Measurements from ENCODE around the gene CPLX4. TPM values are rescaled to one million over a fixed set of nuclear protein-coding genes. Genes with fewer than 3 reads are reported as not detected.

Gene CPLX4
- total RNA-seq, 2 donors from 2014 or later = not detected

- no peak overlapping the region for H3K4me3 Mint-ChIP-seq
- peak; percentile 50 to 51 for ATAC-seq
- no peaks in the 10 kb centered on the region for H3K36me3 Mint-ChIP-seq
- H3K9me3 Mint-ChIP-seq = no peaks in the 10 kb centered on the region
- DNase-seq (ENCODE audit: low spot score) = no peak
- H3K27me3 Mint-ChIP-seq = peaks cover 19 to 23% of the 10 kb centered on the region in 2 donors
- no peak overlapping the region for H3K27ac Mint-ChIP-seq
- no peaks in the 10 kb centered on the region for H3K4me1 Mint-ChIP-seq (ENCODE audit: low read depth in 2 of 2)
These were observed 17.7 kb downstream of the CPLX4 start for GRCh38 chr18:59300676-59301285.

DNA sequence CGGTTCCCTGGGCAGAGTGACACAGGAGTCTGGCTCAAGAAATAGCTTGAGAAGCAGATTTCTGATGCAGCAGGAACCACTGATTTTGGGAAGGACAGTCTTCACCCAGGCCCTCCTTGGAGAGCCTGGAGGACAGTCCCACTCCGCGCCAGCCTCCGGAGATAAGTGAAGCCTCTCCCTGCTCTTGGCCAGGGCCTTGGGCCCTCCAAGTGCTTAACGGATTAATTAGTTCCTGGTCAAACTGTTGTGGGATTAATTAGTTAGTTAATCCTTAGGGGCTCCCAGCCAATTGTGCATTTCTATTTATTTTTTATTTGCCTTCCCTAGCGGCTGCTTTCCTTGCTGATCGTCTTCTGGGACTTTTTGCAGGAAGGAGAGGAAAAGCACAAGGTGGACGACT lies 19.6 kb downstream of the CPLX4 start:
- Mint-ChIP-seq H3K4me1 (ENCODE audit: low read depth in 2 of 2) (no peaks in the 10 kb centered on the region), H3K4me3 (no peak overlapping the region), H3K27ac (no peak overlapping the region), H3K27me3 (peaks cover 20 to 24% of the 10 kb centered on the region in 2 donors), H3K36me3 (no peaks in the 10 kb centered on the region), H3K9me3 (peaks cover 4% of the 10 kb centered on the region)
- no peak for DNase-seq (ENCODE audit: low spot score)
- no peak for ATAC-seq

GRCh38 chr18:59293317-59293716 lies 25.1 kb downstream of the CPLX4 start:
- H3K27ac Mint-ChIP-seq = no peak overlapping the region
- no peak overlapping the region for H3K4me3 Mint-ChIP-seq
- peaks cover 4% of the 10 kb centered on the region for H3K9me3 Mint-ChIP-seq
- H3K4me1 Mint-ChIP-seq (ENCODE audit: low read depth in 2 of 2) = no peaks in the 10 kb centered on the region
- H3K27me3 Mint-ChIP-seq = peaks cover 31 to 45% of the 10 kb centered on the region in 2 donors
- H3K36me3 Mint-ChIP-seq = no peaks in the 10 kb centered on the region
- ATAC-seq = no peak
- DNase-seq (ENCODE audit: low spot score) = no peak

GRCh38 chr18:59286341-59286740 lies 32.1 kb downstream of the CPLX4 start:
- H3K4me3 Mint-ChIP-seq = no peak overlapping the region
- H3K27me3 Mint-ChIP-seq = peaks cover 35 to 45% of the 10 kb centered on the region in 2 donors
- H3K36me3 Mint-ChIP-seq = no peaks in the 10 kb centered on the region
- no peak for DNase-seq (ENCODE audit: low spot score)
- no peaks in the 10 kb centered on the region for H3K9me3 Mint-ChIP-seq
- H3K27ac Mint-ChIP-seq = no peak overlapping the region
- no peak for ATAC-seq
- no peaks in the 10 kb centered on the region for H3K4me1 Mint-ChIP-seq (ENCODE audit: low read depth in 2 of 2)

- H3K4me1 Mint-ChIP-seq (ENCODE audit: low read depth in 2 of 2) = no peaks in the 10 kb centered on the region
- DNase-seq (ENCODE audit: low spot score) (no peak), ATAC-seq (no peak)
- H3K27ac Mint-ChIP-seq = no peak overlapping the region
- no peaks in the 10 kb centered on the region for H3K9me3 Mint-ChIP-seq
- H3K4me3 Mint-ChIP-seq = no peak overlapping the region
- peaks cover 33 to 65% of the 10 kb centered on the region in 2 donors for H3K27me3 Mint-ChIP-seq
- no peaks in the 10 kb centered on the region for H3K36me3 Mint-ChIP-seq
These were observed 36.1 kb downstream of the CPLX4 start for GRCh38 chr18:59282341-59282740.

- H3K27ac Mint-ChIP-seq = no peak overlapping the region
- no peaks in the 10 kb centered on the region for H3K9me3 Mint-ChIP-seq
These were observed 38.7 kb downstream of the CPLX4 start for GRCh38 chr18:59279722-59280121.

GRCh38 chr18:59279193-59279592 lies 39.3 kb downstream of the CPLX4 start:
- Mint-ChIP-seq H3K27me3 (peaks cover 37 to 71% of the 10 kb centered on the region in 2 donors), H3K4me3 (no peak overlapping the region)
- no peak for ATAC-seq

More at GRCh38 chr18:59279722-59280121, 38.7 kb downstream of the CPLX4 start:
- H3K27me3 Mint-ChIP-seq = peaks cover 34 to 71% of the 10 kb centered on the region in 2 donors
- no peaks in the 10 kb centered on the region for H3K4me1 Mint-ChIP-seq (ENCODE audit: low read depth in 2 of 2)
- H3K36me3 Mint-ChIP-seq = no peaks in the 10 kb centered on the region
- H3K4me3 Mint-ChIP-seq = no peak overlapping the region
- DNase-seq (ENCODE audit: low spot score) (no peak), ATAC-seq (no peak)

DNA sequence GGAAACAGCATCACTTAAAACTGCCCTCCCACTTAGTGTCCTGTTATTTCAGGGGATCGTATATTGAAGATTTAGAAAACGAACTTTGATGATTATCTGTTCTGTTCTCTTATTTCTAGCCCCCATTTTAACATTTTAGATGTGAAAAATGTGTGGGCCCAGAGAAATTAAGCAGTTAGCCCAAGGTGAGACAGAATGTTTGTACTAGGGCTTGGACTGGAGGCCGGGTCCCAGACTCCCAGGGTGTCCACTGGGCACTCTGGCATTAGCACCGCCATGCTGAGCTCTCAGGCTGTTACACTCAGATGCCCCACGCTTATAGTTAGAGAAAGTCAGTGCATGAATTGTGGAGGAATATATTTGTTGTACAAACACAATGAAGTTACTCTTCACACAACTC lies 39.7 kb downstream of the CPLX4 start:
- no peak for DNase-seq (ENCODE audit: low spot score)
- no peaks in the 10 kb centered on the region for H3K9me3 Mint-ChIP-seq

More at GRCh38 chr18:59279193-59279592, 39.3 kb downstream of the CPLX4 start:
- no peak for DNase-seq (ENCODE audit: low spot score)
- Mint-ChIP-seq H3K4me1 (ENCODE audit: low read depth in 2 of 2) (peaks cover 0 to 3% of the 10 kb centered on the region in 2 donors), H3K9me3 (no peaks in the 10 kb centered on the region), H3K36me3 (no peaks in the 10 kb centered on the region), H3K27ac (no peak overlapping the region)

GRCh38 chr18:59276047-59276446 lies 42.4 kb downstream of the CPLX4 start:
- no peak for DNase-seq (ENCODE audit: low spot score)
- no peaks in the 10 kb centered on the region for H3K36me3 Mint-ChIP-seq
- no peaks in the 10 kb centered on the region for H3K9me3 Mint-ChIP-seq
- no peak for ATAC-seq
- H3K27me3 Mint-ChIP-seq = peaks cover 46 to 73% of the 10 kb centered on the region in 2 donors
- peaks cover 0 to 3% of the 10 kb centered on the region in 2 donors for H3K4me1 Mint-ChIP-seq (ENCODE audit: low read depth in 2 of 2)
- H3K4me3 Mint-ChIP-seq = no peak overlapping the region
- no peak overlapping the region for H3K27ac Mint-ChIP-seq

More for the DNA sequence above, 39.7 kb downstream of the CPLX4 start:
- no peak for ATAC-seq
- Mint-ChIP-seq H3K27ac (no peak overlapping the region), H3K27me3 (peaks cover 40 to 71% of the 10 kb centered on the region in 2 donors), H3K36me3 (no peaks in the 10 kb centered on the region), H3K4me3 (no peak overlapping the region), H3K4me1 (ENCODE audit: low read depth in 2 of 2) (peaks cover 0 to 3% of the 10 kb centered on the region in 2 donors)

DNA sequence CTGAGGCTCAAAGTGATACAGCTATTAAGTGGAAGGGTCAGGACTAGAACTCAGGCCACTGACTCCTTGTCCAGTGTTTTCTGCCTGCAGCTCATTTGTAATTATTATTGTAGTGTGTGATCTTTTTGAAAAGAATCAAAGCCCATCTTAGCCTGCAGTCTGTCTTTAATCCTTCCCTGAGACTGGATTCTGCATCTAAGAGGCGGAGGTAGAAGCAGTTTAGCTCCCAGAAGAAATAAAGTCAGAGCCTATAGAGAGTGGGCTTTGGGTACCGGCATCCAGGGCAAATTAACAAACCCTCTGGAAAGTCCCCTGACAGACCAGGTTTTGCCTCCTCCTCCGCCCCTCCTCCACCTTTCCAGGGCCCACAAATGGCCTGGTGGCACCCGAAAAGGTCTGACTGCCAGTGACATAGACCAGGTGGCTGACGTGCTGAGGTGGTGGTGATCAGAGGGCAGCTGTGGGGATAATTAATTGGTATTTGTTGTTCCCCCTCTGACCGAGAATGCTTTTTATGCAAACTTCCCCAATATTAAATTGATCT lies 43.0 kb downstream of the CPLX4 start:
- Mint-ChIP-seq H3K36me3 (no peaks in the 10 kb centered on the region), H3K27ac (no peak overlapping the region), H3K4me1 (ENCODE audit: low read depth in 2 of 2) (peaks cover 0 to 3% of the 10 kb centered on the region in 2 donors), H3K4me3 (no peak overlapping the region), H3K9me3 (no peaks in the 10 kb centered on the region), H3K27me3 (peaks cover 49 to 75% of the 10 kb centered on the region in 2 donors)
- DNase-seq (ENCODE audit: low spot score) = no peak
- no peak for ATAC-seq

- H3K4me3 Mint-ChIP-seq = no peak overlapping the region
- H3K27me3 Mint-ChIP-seq = peaks cover 53 to 76% of the 10 kb centered on the region in 2 donors
- peaks cover 4% of the 10 kb centered on the region for H3K36me3 Mint-ChIP-seq
- H3K9me3 Mint-ChIP-seq = no peaks in the 10 kb centered on the region
- no peak for DNase-seq (ENCODE audit: low spot score)
- no peak overlapping the region for H3K27ac Mint-ChIP-seq
- peaks cover 4 to 6% of the 10 kb centered on the region in 2 donors for H3K4me1 Mint-ChIP-seq (ENCODE audit: low read depth in 2 of 2)
- no peak for ATAC-seq
These were observed 43.9 kb downstream of the CPLX4 start for GRCh38 chr18:59274533-59274928.

DNA sequence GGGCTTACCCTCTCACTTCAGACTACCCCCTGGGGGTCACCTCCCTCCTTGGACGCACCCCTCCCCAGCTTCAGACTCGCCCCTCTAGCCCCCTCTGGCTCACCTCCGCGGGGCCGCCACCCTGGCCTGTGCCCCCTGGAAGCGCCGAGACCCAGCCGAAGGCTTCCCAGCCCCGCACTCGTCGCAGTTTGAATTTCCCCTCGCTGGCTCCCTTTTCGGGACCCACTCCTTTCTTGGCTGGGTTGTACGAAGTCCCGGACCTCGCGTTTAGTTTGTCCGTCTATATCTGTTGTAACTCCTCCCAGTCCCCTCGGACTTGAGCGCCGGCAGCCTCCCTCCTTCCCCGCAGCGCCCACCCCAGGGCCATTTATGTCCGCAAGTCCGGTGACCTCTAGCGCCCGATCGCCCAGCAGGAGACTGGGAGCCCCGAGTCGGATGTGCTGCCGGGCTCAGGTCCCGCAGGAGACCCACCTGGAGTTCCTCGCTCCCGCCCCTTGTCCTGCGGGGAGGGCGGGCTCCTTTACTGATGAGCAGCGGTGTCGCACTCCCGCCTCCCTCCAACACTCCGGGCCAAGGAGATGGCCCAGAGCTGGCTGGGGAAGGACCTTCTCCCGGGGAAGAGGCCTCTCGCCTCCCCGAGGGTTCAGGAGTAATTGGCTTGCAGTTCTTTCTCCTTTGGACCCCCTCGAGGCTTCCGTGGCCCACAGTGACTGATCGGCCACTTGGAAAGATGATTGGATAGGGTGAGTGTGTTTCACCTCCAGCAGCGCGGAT lies 44.5 kb downstream of the CPLX4 start:
- no peak overlapping the region for H3K4me3 Mint-ChIP-seq
- no peak overlapping the region for H3K27ac Mint-ChIP-seq

GRCh38 chr18:59272891-59273758 lies 45.3 kb downstream of the CPLX4 start, which contains the start of gene RAX:
RAX (minus strand) TSS chr18:59273454; CDS start chr18:59273206, 248 bp downstream.
- Mint-ChIP-seq H3K4me3 (no peak within 1 kb of the TSS), H3K4me1 (ENCODE audit: low read depth in 2 of 2) (peaks cover 6 to 10% of the 10 kb centered on the region in 2 donors), H3K36me3 (peaks cover 6% of the 10 kb centered on the region), H3K9me3 (no peaks in the 10 kb centered on the region), H3K27ac (no peak within 1 kb of the TSS), H3K27me3 (peaks cover 60 to 76% of the 10 kb centered on the region in 2 donors)
- ATAC-seq (peak; percentile 51 to 56), DNase-seq (ENCODE audit: low spot score) (no peak)

More for the DNA sequence above, 44.5 kb downstream of the CPLX4 start:
- H3K4me1 Mint-ChIP-seq (ENCODE audit: low read depth in 2 of 2) = peaks cover 6 to 7% of the 10 kb centered on the region in 2 donors
- ATAC-seq = no peak
- peaks cover 6% of the 10 kb centered on the region for H3K36me3 Mint-ChIP-seq
- H3K9me3 Mint-ChIP-seq = no peaks in the 10 kb centered on the region
- no peak for DNase-seq (ENCODE audit: low spot score)
- H3K27me3 Mint-ChIP-seq = peaks cover 55 to 79% of the 10 kb centered on the region in 2 donors
